Measurements from ENCODE around the gene CDAN1. TPM values are rescaled to one million over a fixed set of nuclear protein-coding genes. Genes with fewer than 3 reads are reported as not detected.

The CDAN1 gene
- polyA plus RNA-seq, 1 donor from 2014 or later, result 16.8 TPM

GRCh38 chr15:42760759-42761158 lies 23.8 kb upstream of the CDAN1 start:
- H4K20me1 ChIP-seq (ENCODE audit: insufficient read depth), result no peaks in the 10 kb centered on the region
- no peak overlapping the region for H3K4me3 ChIP-seq (ENCODE audit: low read length)
- no peaks in the 10 kb centered on the region for H3K9me3 ChIP-seq (ENCODE audit: low read length)

GRCh38 chr15:42759093-42759492 lies 22.2 kb upstream of the CDAN1 start:
- Histone ChIP-seq H3F3A (ENCODE audit: insufficient read depth, low read length, poor library complexity, severe bottlenecking) (no peaks in the 10 kb centered on the region), H3K36me3 (ENCODE audit: insufficient read depth, low read length) (no peaks in the 10 kb centered on the region), H3K9me2 (ENCODE audit: insufficient read depth, low read length) (no peaks in the 10 kb centered on the region), H3K9ac (ENCODE audit: low read length) (no peak overlapping the region), H3K27me3 (ENCODE audit: insufficient read depth, low read depth, low read length) (no peaks in the 10 kb centered on the region), H4K20me1 (ENCODE audit: insufficient read depth) (no peaks in the 10 kb centered on the region), H3K27ac (ENCODE audit: low read length) (no peak overlapping the region), H3K4me2 (ENCODE audit: low read length) (no peak overlapping the region), H2AFZ (ENCODE audit: low read depth, low read length) (no peak overlapping the region), H3K79me2 (replicated peaks; ENCODE audit: insufficient read depth, low read length) (peaks cover 6% of the 10 kb centered on the region), H3K9me3 (ENCODE audit: low read length) (no peaks in the 10 kb centered on the region), H3K4me3 (ENCODE audit: low read length) (no peak overlapping the region)
- TF ChIP-seq CTCF (IDR thresholded peaks at IDR 0.05; ENCODE audit: poor library complexity, severe bottlenecking), result no peak
- no peak for TF ChIP-seq MXI1 (conservative IDR thresholded peaks at IDR 0.05; ENCODE audit: poor library complexity, severe bottlenecking)
- TF ChIP-seq RAD21 (conservative IDR thresholded peaks at IDR 0.05), result no peak
- no peak for TF ChIP-seq REST (IDR thresholded peaks at IDR 0.05; ENCODE audit: borderline replicate concordance)
- TF ChIP-seq POLR2AphosphoS5 (IDR thresholded peaks at IDR 0.05), result no peak
- no peak for TF ChIP-seq SMC3 (conservative IDR thresholded peaks at IDR 0.05; ENCODE audit: poor library complexity)
- TF ChIP-seq EZH2 (IDR thresholded peaks at IDR 0.05; ENCODE audit: borderline replicate concordance, insufficient read depth, low read length, poor library complexity, severe bottlenecking), result no peak
- no peak for TF ChIP-seq EP300 (conservative IDR thresholded peaks at IDR 0.05; ENCODE audit: poor library complexity, severe bottlenecking)
- TF ChIP-seq TAF1 (IDR thresholded peaks at IDR 0.05; ENCODE audit: low read depth), result no peak

More at GRCh38 chr15:42760759-42761158, 23.8 kb upstream of the CDAN1 start:
- no peak overlapping the region for H2AFZ ChIP-seq (ENCODE audit: low read depth, low read length)
- TF ChIP-seq REST (IDR thresholded peaks at IDR 0.05; ENCODE audit: borderline replicate concordance), result no peak
- H3K4me2 ChIP-seq (ENCODE audit: low read length), result no peak overlapping the region
- no peaks in the 10 kb centered on the region for H3F3A ChIP-seq (ENCODE audit: insufficient read depth, low read length, poor library complexity, severe bottlenecking)
- no peak overlapping the region for H3K27ac ChIP-seq (ENCODE audit: low read length)
- no peaks in the 10 kb centered on the region for H3K27me3 ChIP-seq (ENCODE audit: insufficient read depth, low read depth, low read length)
- H3K79me2 ChIP-seq (replicated peaks; ENCODE audit: insufficient read depth, low read length), result peaks cover 6% of the 10 kb centered on the region
- H3K36me3 ChIP-seq (ENCODE audit: insufficient read depth, low read length), result no peaks in the 10 kb centered on the region
- H3K9ac ChIP-seq (ENCODE audit: low read length), result no peak overlapping the region
- no peaks in the 10 kb centered on the region for H3K9me2 ChIP-seq (ENCODE audit: insufficient read depth, low read length)

Measured in neural cell (in vitro differentiated cells).